Spleen (tissue), 11 donors: ENCODE data around the gene AXIN1. TPM values are rescaled to one million over a fixed set of nuclear protein-coding genes. Genes with fewer than 3 reads are reported as not detected.

Experiments used
- DNase-seq: peaks from one replicate; pipeline ENCODE4 v3.0.0-alpha.2; 2020
- H3K27ac ChIP-seq, 8 donors: fragments of 200-600 bp; sonication (generic) in 7 of 8; 1 replicate in 4 of 8; 2 replicates in 4 of 8; pipeline versions ENCODE4 v1.5.0 to v1.8.0; 2016 to 2021; ENCODE audit warnings: inconsistent platforms in 4 of 8, mild to moderate bottlenecking in 4 of 8, moderate library complexity in 1 of 8
- H3K27me3 ChIP-seq, 7 donors: fragments of 200-600 bp; sonication (generic) in 6 of 7; replicated peaks in 1 of 7; 1 replicate in 4 of 7; 2 replicates in 3 of 7; pipeline versions ENCODE4 v1.5.0 to v1.8.0; 2016 to 2021; ENCODE audit warnings: inconsistent platforms in 3 of 7, mild to moderate bottlenecking in 1 of 7
- H3K36me3 ChIP-seq, 6 donors: fragments of 200-600 bp; sonication (generic) in 5 of 6; 1 replicate in 4 of 6; 2 replicates in 2 of 6; pipeline versions ENCODE4 v1.5.0 to v1.8.0; 2016 to 2021; ENCODE audit warnings: inconsistent platforms in 2 of 6
- H3K4me1 ChIP-seq, 6 donors: fragments of 200-600 bp; sonication (generic) in 5 of 6; 1 replicate in 3 of 6; 2 replicates in 3 of 6; pipeline versions ENCODE4 v1.5.0 to v1.8.0; 2016 to 2021; ENCODE audit warnings: inconsistent platforms in 3 of 6
- H3K4me3 ChIP-seq, 8 donors: fragments of 200-600 bp; sonication (generic) in 7 of 8; 1 replicate in 4 of 8; 2 replicates in 4 of 8; pipeline versions ENCODE4 v1.5.0 to v1.8.0; 2016 to 2021; ENCODE audit warnings: inconsistent platforms in 4 of 8, mild to moderate bottlenecking in 4 of 8, moderate library complexity in 2 of 8
- H3K9me3 ChIP-seq, 8 donors: fragments of 200-600 bp; sonication (generic) in 7 of 8; 1 replicate in 4 of 8; 2 replicates in 4 of 8; pipeline versions ENCODE4 v1.5.0 to v1.8.0; 2016 to 2021; ENCODE audit warnings: inconsistent platforms in 4 of 8
- POLR2A ChIP-seq, 3 donors: fragments of 450-650 bp; IDR thresholded peaks; one replicate each; pipeline ENCODE4 v1.5.1; 2017; ENCODE audit warnings: antibody characterized with exemption in 3 of 3, mild to moderate bottlenecking in 1 of 3
- POLR2AphosphoS5 ChIP-seq, 3 donors: sonication (generic); formaldehyde crosslinking; IDR thresholded peaks; one replicate each; pipeline ENCODE4 v1.5.1; 2017; ENCODE audit warnings: antibody characterized with exemption in 3 of 3
- WGBS, 5 donors: extraction: QIAGEN DNeasy Blood & Tissue Kit in 3 of 5; methylation state at CpG; one replicate each; pipeline versions ENCODE4 v1.1.5 to v1.1.7; 2013 to 2018; 5-methylcytosine and 5-hydroxymethylcytosine counted together
- intact Hi-C: fragments of 100-400 bp; cut with DNase I; formaldehyde crosslinking; loops from one replicate; pipeline ENCODE4 v1.15.0; 2023; ENCODE audit warnings: low total_unique reads
- polyA plus RNA-seq, 3 donors: library from polyadenylated mRNA; stranded (reverse); fragments of 200-250 nt; gene quantifications; one replicate each; pipeline ENCODE4 v1.2.1, GENCODE V29; 2013
- total RNA-seq, 7 donors: library from RNA; depleted of rRNA in 3 of 7; stranded (reverse); fragments of >200 nt in 3 of 7; fragmentation: NEBNext Ultra II Directional in 4 of 7; extraction: Animal tissue kit (Norgen Biotek cat#: 25700) in 4 of 7; gene quantifications; one replicate each; pipeline versions ENCODE4 v1.1.0 to v1.2.1, GENCODE V29; 2016 to 2021
- TF ChIP-seq, protein P1 (sequence below), 11 experiments: fragments of 200-600 bp in 7 of 11; fragments of 450-650 bp in 4 of 11; sonication (generic) in 4 of 11; IDR thresholded peaks in 8 of 11; conservative IDR thresholded peaks in 3 of 11; 1 replicate in 7 of 11; 2 replicates in 4 of 11; pipeline versions ENCODE4 v1.4.0 to v1.8.0; 2016 to 2021; ENCODE audit warnings: antibody characterized with exemption in 11 of 11, inconsistent platforms in 4 of 11, mild to moderate bottlenecking in 1 of 11
- donor health status: healthy with polysubstance abuse.
- donor health status: DM: no; HTN: no; CAD: no; lungs with moderate emphysema.
- donor health status: DM: no; HTN: no; CAD: no.
- donor health status: Bipolar disorder and iron deficiency.
- donor health status: healthy.
- donor health status: DM: no; HTN: no; CAD: no.
- donor health status: DM: yes; HTN: yes; CAD: no.

AXIN1 gene
- total and polyA plus RNA-seq, 10 donors, result 12.9 to 27.3 (median 23.9) TPM

DNA sequence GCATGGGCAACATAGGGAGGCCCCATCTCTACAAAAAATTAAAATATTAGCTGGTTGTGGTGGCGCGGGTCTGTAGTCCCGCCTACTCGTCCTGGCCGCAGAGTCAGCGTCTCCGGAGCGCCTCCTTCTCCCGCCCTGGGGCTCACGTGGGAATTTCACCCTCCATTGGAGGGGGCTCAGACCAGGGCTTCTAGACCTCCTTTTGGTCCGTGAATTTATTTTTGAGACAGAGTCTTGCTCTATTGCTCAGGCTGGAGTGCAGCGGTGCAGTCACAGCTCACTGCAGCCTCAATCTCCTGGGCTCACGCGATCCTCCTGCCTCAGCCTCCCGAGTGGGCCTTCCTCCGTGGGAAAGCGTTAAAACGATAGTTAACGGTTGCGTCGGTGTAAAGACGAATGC lies 44.1 kb upstream of the AXIN1 start:
- Histone ChIP-seq H3K9me3 (peaks cover 0 to 6% (median 0%) of the 10 kb centered on the region in 8 donors), H3K4me1 (peaks cover 3 to 63% (median 35%) of the 10 kb centered on the region in 6 donors)
- intact Hi-C loops, result no loop called here

DNA sequence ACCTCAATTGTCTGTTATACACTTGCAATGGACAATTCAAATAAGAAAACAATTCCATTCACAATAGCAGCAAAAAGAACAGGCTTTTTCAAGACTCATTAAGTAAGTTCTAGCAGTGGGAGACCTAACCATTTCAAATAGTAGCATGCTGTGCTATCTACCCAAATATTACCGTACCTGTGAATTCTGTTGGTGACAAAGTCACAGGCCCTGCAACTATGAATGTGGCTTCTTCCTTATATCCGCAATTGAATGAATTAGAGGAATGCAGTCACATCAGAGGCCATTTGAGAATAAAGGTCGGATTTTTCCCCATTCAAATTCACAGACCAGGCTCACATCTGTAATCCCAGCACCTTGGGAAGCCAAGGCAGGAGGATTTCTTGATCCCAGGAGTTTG lies 43.7 kb upstream of the AXIN1 start:
- TF ChIP-seq, protein P1, sequence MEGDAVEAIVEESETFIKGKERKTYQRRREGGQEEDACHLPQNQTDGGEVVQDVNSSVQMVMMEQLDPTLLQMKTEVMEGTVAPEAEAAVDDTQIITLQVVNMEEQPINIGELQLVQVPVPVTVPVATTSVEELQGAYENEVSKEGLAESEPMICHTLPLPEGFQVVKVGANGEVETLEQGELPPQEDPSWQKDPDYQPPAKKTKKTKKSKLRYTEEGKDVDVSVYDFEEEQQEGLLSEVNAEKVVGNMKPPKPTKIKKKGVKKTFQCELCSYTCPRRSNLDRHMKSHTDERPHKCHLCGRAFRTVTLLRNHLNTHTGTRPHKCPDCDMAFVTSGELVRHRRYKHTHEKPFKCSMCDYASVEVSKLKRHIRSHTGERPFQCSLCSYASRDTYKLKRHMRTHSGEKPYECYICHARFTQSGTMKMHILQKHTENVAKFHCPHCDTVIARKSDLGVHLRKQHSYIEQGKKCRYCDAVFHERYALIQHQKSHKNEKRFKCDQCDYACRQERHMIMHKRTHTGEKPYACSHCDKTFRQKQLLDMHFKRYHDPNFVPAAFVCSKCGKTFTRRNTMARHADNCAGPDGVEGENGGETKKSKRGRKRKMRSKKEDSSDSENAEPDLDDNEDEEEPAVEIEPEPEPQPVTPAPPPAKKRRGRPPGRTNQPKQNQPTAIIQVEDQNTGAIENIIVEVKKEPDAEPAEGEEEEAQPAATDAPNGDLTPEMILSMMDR (IDR thresholded peaks at IDR 0.05 in 8 of 11, conservative IDR thresholded peaks at IDR 0.05 in 3 of 11), result no peak
- TF ChIP-seq POLR2A (IDR thresholded peaks at IDR 0.05), result no peak
- no peak for TF ChIP-seq POLR2AphosphoS5 (IDR thresholded peaks at IDR 0.05)
- intact Hi-C loops, result no loop called here
- DNase-seq, result no peak
- Histone ChIP-seq H3K9me3 (peaks cover 0 to 6% (median 0%) of the 10 kb centered on the region in 8 donors), H3K27ac (peak overlapping the region in 7 of 8 donors; percentile 4 to 98 (median 80)), H3K27me3 (no peaks in the 10 kb centered on the region), H3K4me3 (peak overlapping the region in 4 of 8 donors; percentile 36 to 89 (median 63)), H3K4me1 (peaks cover 3 to 64% (median 35%) of the 10 kb centered on the region in 6 donors), H3K36me3 (peaks cover 0 to 8% (median 0%) of the 10 kb centered on the region in 6 donors)
- WGBS, 5 donors, result 20 to 51% (median 25%) methylated on average over 3 of the region's 3 CpGs

More for the DNA sequence above, 44.1 kb upstream of the AXIN1 start:
- TF ChIP-seq POLR2A (IDR thresholded peaks at IDR 0.05), result no peak
- peak in 2 of 3 donors; percentile 19 to 24 for TF ChIP-seq POLR2AphosphoS5 (IDR thresholded peaks at IDR 0.05)
- no peak for DNase-seq
- Histone ChIP-seq H3K4me3 (peak overlapping the region; percentile 32 to 89 (median 56)), H3K27ac (peak overlapping the region in 7 of 8 donors; percentile 4 to 98 (median 80)), H3K27me3 (no peaks in the 10 kb centered on the region), H3K36me3 (peaks cover 0 to 8% (median 0%) of the 10 kb centered on the region in 6 donors)
- WGBS, 5 donors, result 1 to 3% (median 3%) methylated on average over 17 to 22 of the region's 22 CpGs

DNA sequence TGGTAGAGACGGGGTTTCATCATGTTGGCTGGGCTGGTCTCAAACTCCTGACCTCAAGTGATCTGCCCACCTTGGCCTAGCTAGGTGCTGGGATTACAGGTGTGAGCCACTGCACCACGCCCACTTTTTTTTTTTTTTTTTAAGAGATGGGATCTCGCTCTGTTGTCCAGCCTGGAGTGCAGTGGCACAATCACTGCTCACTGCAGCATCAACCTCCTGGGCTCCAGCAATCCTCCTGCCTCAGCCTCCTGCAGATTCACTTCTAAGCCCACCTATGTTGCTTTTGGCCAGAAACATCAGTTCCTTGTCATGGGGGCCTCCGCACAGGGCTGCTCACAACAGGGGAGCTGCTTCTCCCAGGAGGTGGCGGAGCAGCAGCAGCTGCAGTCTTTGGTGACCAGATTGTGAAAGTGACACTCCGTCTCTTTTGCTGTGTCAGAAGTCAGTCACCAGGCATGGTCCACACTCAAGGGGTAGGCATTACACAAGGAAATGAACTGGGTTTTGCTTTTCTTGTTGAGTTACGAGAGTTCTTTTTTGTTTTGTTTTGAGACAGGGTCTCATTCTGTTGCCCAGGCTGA lies 40.0 kb upstream of the AXIN1 start:
- DNase-seq, result no peak
- H3K4me3 ChIP-seq, result no peak overlapping the region
- peaks cover 0 to 28% (median 12%) of the 10 kb centered on the region in 6 donors for H3K4me1 ChIP-seq
- H3K27me3 ChIP-seq, result no peaks in the 10 kb centered on the region
- peak overlapping the region in 1 of 8 donors; percentile 10 for H3K27ac ChIP-seq
- intact Hi-C loops, result no loop called here
- no peaks in the 10 kb centered on the region for H3K36me3 ChIP-seq
- peaks cover 0 to 6% (median 0%) of the 10 kb centered on the region in 8 donors for H3K9me3 ChIP-seq
- WGBS, 5 donors, result 65 to 86% (median 77%) methylated on average over 7 of the region's 7 CpGs
- no peak for TF ChIP-seq POLR2AphosphoS5 (IDR thresholded peaks at IDR 0.05)
- no peak for TF ChIP-seq POLR2A (IDR thresholded peaks at IDR 0.05)
- TF ChIP-seq, protein P1 (IDR thresholded peaks at IDR 0.05 in 8 of 11, conservative IDR thresholded peaks at IDR 0.05 in 3 of 11), result peak in 1 of 11 experiments; percentile 11

GRCh38 chr16:391885-392335 lies 39.4 kb upstream of the AXIN1 start:
- TF ChIP-seq, protein P1 (IDR thresholded peaks at IDR 0.05 in 8 of 11, conservative IDR thresholded peaks at IDR 0.05 in 3 of 11), result peak; percentile 51 to 82 (median 75)
- TF ChIP-seq POLR2A (IDR thresholded peaks at IDR 0.05) (no peak), POLR2AphosphoS5 (IDR thresholded peaks at IDR 0.05) (peak in 2 of 3 donors; percentile 26 to 39)
- no peak overlapping the region for H3K4me3 ChIP-seq
- no peaks in the 10 kb centered on the region for H3K36me3 ChIP-seq
- peak; percentile 88 for DNase-seq
- H3K4me1 ChIP-seq, result peaks cover 0 to 28% (median 12%) of the 10 kb centered on the region in 6 donors
- intact Hi-C loops, result no loop called here
- WGBS, 5 donors, result 56 to 67% (median 64%) methylated on average over 7 of the region's 7 CpGs
- H3K27ac ChIP-seq, result peak overlapping the region in 1 of 8 donors; percentile 10
- H3K9me3 ChIP-seq, result peaks cover 0 to 6% (median 0%) of the 10 kb centered on the region in 8 donors
- no peaks in the 10 kb centered on the region for H3K27me3 ChIP-seq
